HepG2 (cell line): ENCODE results near the gene PDIA4. TPM values are rescaled to one million over a fixed set of nuclear protein-coding genes. Genes with fewer than 3 reads are reported as not detected.

ENCODE experiments used
- AGO1 ChIP-seq: fragments of 200-400 bp; formaldehyde crosslinking; IDR thresholded peaks from 2 replicates; pipeline ENCODE4 v1.6.1; 2017; ENCODE audit warnings: mild to moderate bottlenecking, low read depth, low read length, moderate library complexity; ENCODE audit not compliant: poor library complexity, severe bottlenecking
- CHD4 ChIP-seq: fragments of 200-600 bp; sonication (generic); IDR thresholded peaks from 2 replicates; pipeline ENCODE4 v1.7.0; 2017; ENCODE audit warnings: mild to moderate bottlenecking, low read length, borderline replicate concordance
- DNMT3B ChIP-seq: conservative IDR thresholded peaks from 2 replicates; pipeline ENCODE4 v1.6.1; 2016; ENCODE audit warnings: missing biosample characterization, control low read depth
- DR1 ChIP-seq: sonication (generic); formaldehyde crosslinking; IDR thresholded peaks from 2 replicates; pipeline ENCODE4 v1.8.0; 2021; ENCODE audit warnings: mild to moderate bottlenecking, missing genetic modification reagents, inconsistent platforms
- EHMT2 ChIP-seq: fragments of 200-600 bp; sonication (generic); IDR thresholded peaks from 2 replicates; pipeline ENCODE4 v1.7.0; 2017; ENCODE audit warnings: antibody characterized with exemption, low read depth, low read length, borderline replicate concordance
- HDAC2 ChIP-seq: sonication (generic); formaldehyde crosslinking; IDR thresholded peaks from 2 replicates; pipeline ENCODE4 v1.4.0; 2020; ENCODE audit warnings: missing genetic modification reagents
- JUN ChIP-seq: sonication (generic); formaldehyde crosslinking; IDR thresholded peaks from 2 replicates; pipeline ENCODE4 v1.4.0; 2020; ENCODE audit warnings: mild to moderate bottlenecking, missing genetic modification reagents
- MYNN ChIP-seq: sonication (generic); formaldehyde crosslinking; IDR thresholded peaks from 2 replicates; pipeline ENCODE4 v1.4.0; 2020; ENCODE audit warnings: mild to moderate bottlenecking, low read depth, missing genetic modification reagents
- RBM39 ChIP-seq: fragments of 200-400 bp; formaldehyde crosslinking; IDR thresholded peaks from one replicate; pipeline ENCODE4 v1.6.1; 2018; ENCODE audit warnings: antibody characterized with exemption, mild to moderate bottlenecking, low read depth, low read length; ENCODE audit not compliant: poor library complexity, severe bottlenecking
- RCOR2 ChIP-seq: IDR thresholded peaks from 2 replicates; pipeline ENCODE4 v1.6.1; 2016; ENCODE audit warnings: missing biosample characterization, missing genetic modification reagents
- SOX5 ChIP-seq: IDR thresholded peaks from 2 replicates; pipeline ENCODE4 v1.6.1; 2016; ENCODE audit warnings: borderline replicate concordance
- TAF1 ChIP-seq: sonication (generic); formaldehyde crosslinking; IDR thresholded peaks from 2 replicates; pipeline ENCODE4 v1.4.0; 2020; ENCODE audit warnings: missing genetic modification reagents
- TGIF2 ChIP-seq: IDR thresholded peaks from 2 replicates; pipeline ENCODE4 v1.6.1; 2016; ENCODE audit warnings: control low read depth, missing compliant biosample characterization
- ZNF543 ChIP-seq: sonication (generic); formaldehyde crosslinking; IDR thresholded peaks from 2 replicates; pipeline ENCODE4 v1.4.0; 2020; ENCODE audit warnings: mild to moderate bottlenecking, missing genetic modification reagents
- ZNF792 ChIP-seq: IDR thresholded peaks from 2 replicates; pipeline ENCODE4 v1.6.1; 2016
- polyA plus RNA-seq, 8 experiments: library from polyadenylated mRNA; depleted of rRNA in 3 of 8; stranded (reverse) in 7 of 8; unstranded in 1 of 8; fragments of >200 nt; fragmentation: Illumina TruSeq in 4 of 8; extraction: Trizol in 4 of 8; gene quantifications; 2 replicates each; pipeline versions ENCODE4 v1.2.1 to v1.2.3, GENCODE V29; 2011 to 2016; ENCODE audit warnings: low read depth in 4 of 8, missing spikeins in 1 of 8, mixed read lengths in 1 of 8; ENCODE audit not compliant: insufficient read depth in 1 of 8
- total RNA-seq, 5 experiments: library from RNA; depleted of rRNA; stranded (reverse); fragments of >200 nt; fragmentation: Illumina TruSeq; extraction: Trizol; gene quantifications; 2 replicates each; pipeline ENCODE4 v1.2.3, GENCODE V29; 2016; ENCODE audit warnings: low read depth in 1 of 5
- TF ChIP-seq, protein P1 (sequence below): sonication (generic); formaldehyde crosslinking; IDR thresholded peaks from 2 replicates; pipeline ENCODE4 v1.5.0; 2020; ENCODE audit warnings: mild to moderate bottlenecking, missing genetic modification reagents, borderline replicate concordance
- TF ChIP-seq, protein P2 (sequence below): sonication (generic); formaldehyde crosslinking; IDR thresholded peaks from 2 replicates; pipeline ENCODE4; 2020; ENCODE audit warnings: missing genetic modification reagents, mild to moderate bottlenecking, borderline replicate concordance
- TF ChIP-seq, protein P3 (sequence below): sonication (generic); formaldehyde crosslinking; IDR thresholded peaks from 2 replicates; pipeline ENCODE4 v1.4.0; 2020; ENCODE audit warnings: missing genetic modification reagents

Gene PDIA4
- total and polyA plus RNA-seq, 2 of the 13 experiments (the other 11 are each of a cell fraction or from before 2014, with no cell fraction given), result 278 to 402 TPM

DNA sequence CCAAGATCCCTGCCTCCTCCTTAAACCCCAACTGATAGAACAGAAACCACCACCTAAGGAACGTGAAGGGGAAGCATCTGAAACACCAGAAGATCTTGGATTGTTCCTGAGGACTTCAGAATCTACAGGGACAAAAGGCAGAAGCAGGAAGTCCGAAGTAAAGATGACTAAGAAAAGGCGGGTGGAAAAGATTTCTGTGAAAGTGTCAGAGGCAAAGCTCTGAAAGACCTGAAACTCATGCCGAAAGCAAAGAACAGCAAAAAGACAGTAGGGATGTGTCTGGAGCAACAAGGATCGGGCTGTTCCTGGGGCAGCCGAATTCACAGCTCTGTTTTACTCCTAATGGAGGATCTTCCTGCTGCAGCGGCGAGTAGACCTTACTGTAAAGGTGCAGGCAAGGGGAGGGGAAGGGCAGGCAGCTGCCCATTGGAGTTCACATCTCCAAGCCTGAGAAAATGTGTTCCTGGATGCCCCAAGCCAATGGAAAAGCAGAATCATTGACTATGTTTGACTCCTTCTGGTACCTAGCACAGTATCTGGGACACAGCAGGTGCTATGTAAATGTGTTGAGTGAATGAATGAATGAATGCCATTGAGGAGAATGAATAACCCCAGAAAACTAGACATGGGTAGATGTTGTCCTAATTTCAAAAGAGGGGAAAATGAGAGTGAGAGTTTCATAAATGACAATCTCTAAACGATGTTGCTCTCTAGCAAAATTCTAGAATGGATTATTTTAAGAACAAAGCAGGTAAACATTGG, 40.4 kb downstream of the PDIA4 start (continued):
- TF ChIP-seq, protein P1, sequence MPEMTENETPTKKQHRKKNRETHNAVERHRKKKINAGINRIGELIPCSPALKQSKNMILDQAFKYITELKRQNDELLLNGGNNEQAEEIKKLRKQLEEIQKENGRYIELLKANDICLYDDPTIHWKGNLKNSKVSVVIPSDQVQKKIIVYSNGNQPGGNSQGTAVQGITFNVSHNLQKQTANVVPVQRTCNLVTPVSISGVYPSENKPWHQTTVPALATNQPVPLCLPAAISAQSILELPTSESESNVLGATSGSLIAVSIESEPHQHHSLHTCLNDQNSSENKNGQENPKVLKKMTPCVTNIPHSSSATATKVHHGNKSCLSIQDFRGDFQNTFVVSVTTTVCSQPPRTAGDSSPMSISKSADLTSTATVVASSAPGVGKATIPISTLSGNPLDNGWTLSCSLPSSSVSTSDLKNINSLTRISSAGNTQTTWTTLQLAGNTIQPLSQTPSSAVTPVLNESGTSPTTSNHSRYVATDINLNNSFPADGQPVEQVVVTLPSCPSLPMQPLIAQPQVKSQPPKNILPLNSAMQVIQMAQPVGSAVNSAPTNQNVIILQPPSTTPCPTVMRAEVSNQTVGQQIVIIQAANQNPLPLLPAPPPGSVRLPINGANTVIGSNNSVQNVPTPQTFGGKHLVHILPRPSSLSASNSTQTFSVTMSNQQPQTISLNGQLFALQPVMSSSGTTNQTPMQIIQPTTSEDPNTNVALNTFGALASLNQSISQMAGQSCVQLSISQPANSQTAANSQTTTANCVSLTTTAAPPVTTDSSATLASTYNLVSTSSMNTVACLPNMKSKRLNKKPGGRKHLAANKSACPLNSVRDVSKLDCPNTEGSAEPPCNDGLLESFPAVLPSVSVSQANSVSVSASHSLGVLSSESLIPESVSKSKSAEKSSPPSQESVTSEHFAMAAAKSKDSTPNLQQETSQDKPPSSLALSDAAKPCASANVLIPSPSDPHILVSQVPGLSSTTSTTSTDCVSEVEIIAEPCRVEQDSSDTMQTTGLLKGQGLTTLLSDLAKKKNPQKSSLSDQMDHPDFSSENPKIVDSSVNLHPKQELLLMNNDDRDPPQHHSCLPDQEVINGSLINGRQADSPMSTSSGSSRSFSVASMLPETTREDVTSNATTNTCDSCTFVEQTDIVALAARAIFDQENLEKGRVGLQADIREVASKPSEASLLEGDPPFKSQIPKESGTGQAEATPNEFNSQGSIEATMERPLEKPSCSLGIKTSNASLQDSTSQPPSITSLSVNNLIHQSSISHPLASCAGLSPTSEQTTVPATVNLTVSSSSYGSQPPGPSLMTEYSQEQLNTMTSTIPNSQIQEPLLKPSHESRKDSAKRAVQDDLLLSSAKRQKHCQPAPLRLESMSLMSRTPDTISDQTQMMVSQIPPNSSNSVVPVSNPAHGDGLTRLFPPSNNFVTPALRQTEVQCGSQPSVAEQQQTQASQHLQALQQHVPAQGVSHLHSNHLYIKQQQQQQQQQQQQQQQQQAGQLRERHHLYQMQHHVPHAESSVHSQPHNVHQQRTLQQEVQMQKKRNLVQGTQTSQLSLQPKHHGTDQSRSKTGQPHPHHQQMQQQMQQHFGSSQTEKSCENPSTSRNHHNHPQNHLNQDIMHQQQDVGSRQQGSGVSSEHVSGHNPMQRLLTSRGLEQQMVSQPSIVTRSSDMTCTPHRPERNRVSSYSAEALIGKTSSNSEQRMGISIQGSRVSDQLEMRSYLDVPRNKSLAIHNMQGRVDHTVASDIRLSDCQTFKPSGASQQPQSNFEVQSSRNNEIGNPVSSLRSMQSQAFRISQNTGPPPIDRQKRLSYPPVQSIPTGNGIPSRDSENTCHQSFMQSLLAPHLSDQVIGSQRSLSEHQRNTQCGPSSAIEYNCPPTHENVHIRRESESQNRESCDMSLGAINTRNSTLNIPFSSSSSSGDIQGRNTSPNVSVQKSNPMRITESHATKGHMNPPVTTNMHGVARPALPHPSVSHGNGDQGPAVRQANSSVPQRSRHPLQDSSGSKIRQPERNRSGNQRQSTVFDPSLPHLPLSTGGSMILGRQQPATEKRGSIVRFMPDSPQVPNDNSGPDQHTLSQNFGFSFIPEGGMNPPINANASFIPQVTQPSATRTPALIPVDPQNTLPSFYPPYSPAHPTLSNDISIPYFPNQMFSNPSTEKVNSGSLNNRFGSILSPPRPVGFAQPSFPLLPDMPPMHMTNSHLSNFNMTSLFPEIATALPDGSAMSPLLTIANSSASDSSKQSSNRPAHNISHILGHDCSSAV (CRISPR knock-in tag), result no peak
- TF ChIP-seq EHMT2 (no peak), TGIF2 (peak; percentile 48; the same call in 1 of the 2 replicates), SOX5 (CRISPR knock-in tag) (no peak), RBM39 (no peak), DR1 (CRISPR knock-in tag) (no peak), AGO1 (no peak), RCOR2 (CRISPR knock-in tag) (no peak), MYNN (CRISPR knock-in tag) (no peak), DNMT3B (CRISPR knock-in tag) (no peak), JUN (CRISPR knock-in tag) (no peak), CHD4 (no peak), TAF1 (CRISPR knock-in tag) (peak; percentile 10; the same call in 1 of the 2 replicates), HDAC2 (CRISPR knock-in tag) (no peak), ZNF792 (CRISPR knock-in tag) (no peak), ZNF543 (no peak)
- TF ChIP-seq, protein P2, sequence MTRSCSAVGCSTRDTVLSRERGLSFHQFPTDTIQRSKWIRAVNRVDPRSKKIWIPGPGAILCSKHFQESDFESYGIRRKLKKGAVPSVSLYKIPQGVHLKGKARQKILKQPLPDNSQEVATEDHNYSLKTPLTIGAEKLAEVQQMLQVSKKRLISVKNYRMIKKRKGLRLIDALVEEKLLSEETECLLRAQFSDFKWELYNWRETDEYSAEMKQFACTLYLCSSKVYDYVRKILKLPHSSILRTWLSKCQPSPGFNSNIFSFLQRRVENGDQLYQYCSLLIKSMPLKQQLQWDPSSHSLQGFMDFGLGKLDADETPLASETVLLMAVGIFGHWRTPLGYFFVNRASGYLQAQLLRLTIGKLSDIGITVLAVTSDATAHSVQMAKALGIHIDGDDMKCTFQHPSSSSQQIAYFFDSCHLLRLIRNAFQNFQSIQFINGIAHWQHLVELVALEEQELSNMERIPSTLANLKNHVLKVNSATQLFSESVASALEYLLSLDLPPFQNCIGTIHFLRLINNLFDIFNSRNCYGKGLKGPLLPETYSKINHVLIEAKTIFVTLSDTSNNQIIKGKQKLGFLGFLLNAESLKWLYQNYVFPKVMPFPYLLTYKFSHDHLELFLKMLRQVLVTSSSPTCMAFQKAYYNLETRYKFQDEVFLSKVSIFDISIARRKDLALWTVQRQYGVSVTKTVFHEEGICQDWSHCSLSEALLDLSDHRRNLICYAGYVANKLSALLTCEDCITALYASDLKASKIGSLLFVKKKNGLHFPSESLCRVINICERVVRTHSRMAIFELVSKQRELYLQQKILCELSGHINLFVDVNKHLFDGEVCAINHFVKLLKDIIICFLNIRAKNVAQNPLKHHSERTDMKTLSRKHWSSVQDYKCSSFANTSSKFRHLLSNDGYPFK, result no peak
- TF ChIP-seq, protein P3, sequence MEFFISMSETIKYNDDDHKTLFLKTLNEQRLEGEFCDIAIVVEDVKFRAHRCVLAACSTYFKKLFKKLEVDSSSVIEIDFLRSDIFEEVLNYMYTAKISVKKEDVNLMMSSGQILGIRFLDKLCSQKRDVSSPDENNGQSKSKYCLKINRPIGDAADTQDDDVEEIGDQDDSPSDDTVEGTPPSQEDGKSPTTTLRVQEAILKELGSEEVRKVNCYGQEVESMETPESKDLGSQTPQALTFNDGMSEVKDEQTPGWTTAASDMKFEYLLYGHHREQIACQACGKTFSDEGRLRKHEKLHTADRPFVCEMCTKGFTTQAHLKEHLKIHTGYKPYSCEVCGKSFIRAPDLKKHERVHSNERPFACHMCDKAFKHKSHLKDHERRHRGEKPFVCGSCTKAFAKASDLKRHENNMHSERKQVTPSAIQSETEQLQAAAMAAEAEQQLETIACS (CRISPR knock-in tag), result no peak
